CD8-positive, alpha-beta memory T cell (primary cell): ENCODE measurements around the gene SAP25. TPM values are rescaled to one million over a fixed set of nuclear protein-coding genes. Genes with fewer than 3 reads are reported as not detected.
A peak's percentile ranks its signal among the peaks of the same experiment; 100 is the strongest.
"Not testable (repeated sequence)": the region's sequence is repeated elsewhere in the genome, so short reads cannot be mapped to it uniquely, and the experiment has no call there.

Source experiments
- CTCF ChIA-PET: fragments of 350-600 bp; sonication (Branson Sonifier 250); formaldehyde crosslinking; loops from one replicate; lab custom pipeline; 2021; ENCODE audit warnings: antibody characterized with exemption; lab: Charles Lee
- POLR2A ChIA-PET: fragments of 350-600 bp; sonication (Branson Sonifier 250); formaldehyde crosslinking; loops from one replicate; lab custom pipeline; 2021; ENCODE audit warnings: antibody characterized with exemption; lab: Charles Lee
- DNase-seq, 5 donors: peaks; one replicate each; pipeline versions ENCODE4 v3.0.0 to v3.0.0-alpha.2; 2020 to 2022; ENCODE audit warnings: mixed read lengths in 1 of 5
- H3K27ac ChIP-seq: one replicate; pipeline ENCODE4 v1.7.0; 2013; ENCODE audit warnings: low read depth, mild to moderate bottlenecking, low read length, moderate library complexity
- H3K27me3 ChIP-seq: 2 replicates; pipeline ENCODE4 v1.7.0; 2013; ENCODE audit warnings: low read length, mild to moderate bottlenecking; ENCODE audit not compliant: insufficient read depth, poor library complexity, severe bottlenecking
- H3K36me3 ChIP-seq: 2 replicates; pipeline ENCODE4 v1.7.0; 2013; ENCODE audit warnings: mild to moderate bottlenecking, low read length, moderate library complexity; ENCODE audit not compliant: insufficient read depth
- H3K4me1 ChIP-seq: 2 replicates; pipeline ENCODE4 v1.7.0; 2013; ENCODE audit warnings: mild to moderate bottlenecking, low read length, moderate library complexity; ENCODE audit not compliant: insufficient read depth
- H3K4me3 ChIP-seq: 2 replicates; pipeline ENCODE4 v1.7.0; 2013; ENCODE audit warnings: mild to moderate bottlenecking, low read length
- H3K9me3 ChIP-seq: 2 replicates; pipeline ENCODE4 v1.7.0; 2013; ENCODE audit warnings: mild to moderate bottlenecking, low read length
- H3K27ac Mint-ChIP-seq, 8 donors: one replicate each; pipeline ENCODE4 v1.8.0; 2020 to 2021; ENCODE audit warnings: mixed read lengths in 8 of 8, mild to moderate bottlenecking in 6 of 8, inconsistent platforms in 3 of 8, moderate library complexity in 3 of 8
- H3K27me3 Mint-ChIP-seq, 2 donors: one replicate each; pipeline ENCODE4 v1.8.0; 2020 to 2021; ENCODE audit warnings: mixed read lengths in 2 of 2, mild to moderate bottlenecking in 1 of 2, moderate library complexity in 1 of 2
- H3K36me3 Mint-ChIP-seq, 3 donors: one replicate each; pipeline ENCODE4 v1.8.0; 2020 to 2021; ENCODE audit warnings: mixed read lengths in 3 of 3, inconsistent platforms in 1 of 3, mild to moderate bottlenecking in 1 of 3
- H3K4me1 Mint-ChIP-seq, 3 donors: one replicate each; pipeline ENCODE4 v1.8.0; 2020 to 2021; ENCODE audit warnings: mixed read lengths in 3 of 3, inconsistent platforms in 1 of 3, mild to moderate bottlenecking in 1 of 3
- H3K4me3 Mint-ChIP-seq, 7 donors: one replicate each; pipeline ENCODE4 v1.8.0; 2020 to 2021; ENCODE audit warnings: mixed read lengths in 7 of 7, mild to moderate bottlenecking in 6 of 7, moderate library complexity in 4 of 7, inconsistent platforms in 2 of 7
- H3K9me3 Mint-ChIP-seq, 5 donors: one replicate each; pipeline ENCODE4 v1.8.0; 2020 to 2022; ENCODE audit warnings: mixed read lengths in 5 of 5, mild to moderate bottlenecking in 3 of 5, moderate library complexity in 2 of 5, inconsistent platforms in 1 of 5
- polyA plus RNA-seq: library from polyadenylated mRNA; unstranded; fragments of 300-500 nt; fragmentation: Illumina TruSeq; gene quantifications from one replicate; pipeline ENCODE4 v1.2.3, GENCODE V29; 2021
- total RNA-seq, 2 experiments: library from RNA; stranded (reverse); gene quantifications; one replicate each; pipeline ENCODE4 v1.2.3, GENCODE V29; 2021

SAP25 gene
- total and polyA plus RNA-seq, 3 experiments from 2014 or later = 0.56 to 14.3 (median 13.9) TPM

DNA sequence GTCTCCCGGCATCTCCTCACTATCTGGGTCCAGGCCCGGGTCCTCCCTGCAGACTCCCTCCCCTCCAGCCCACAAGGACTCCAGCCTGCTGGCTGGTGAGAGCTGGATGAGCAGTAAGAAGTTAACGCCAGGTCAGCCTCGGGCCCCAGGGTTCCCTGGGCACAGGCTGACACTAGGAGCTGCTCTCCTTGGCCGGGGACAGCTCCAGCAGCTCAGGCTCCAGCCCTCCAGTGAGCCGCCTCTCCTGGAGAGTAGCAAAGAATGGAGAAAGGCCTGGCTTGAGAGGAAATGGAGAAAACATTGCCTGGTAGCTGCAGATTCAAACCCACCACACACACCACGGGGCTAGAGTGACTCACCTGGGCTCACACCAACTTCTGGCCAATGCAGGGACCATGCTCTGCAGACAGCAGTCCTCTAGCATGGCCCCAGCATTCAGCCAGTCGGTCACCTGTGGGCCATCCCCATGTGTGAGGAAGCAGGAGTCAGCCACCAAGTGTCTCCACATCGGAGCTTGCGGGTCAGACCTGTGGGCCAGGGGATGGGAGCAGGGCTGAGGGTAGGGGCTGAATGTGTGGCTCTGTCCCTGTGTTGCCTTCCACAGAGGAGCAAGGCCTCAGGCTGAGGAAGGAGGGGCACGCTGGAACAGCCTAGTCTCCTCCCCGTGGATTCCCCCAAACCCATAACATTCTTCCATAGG lies 6.5 kb downstream of the SAP25 start:
- peak overlapping the region in 7 of 8 donors; percentile 23 to 88 (median 78) for H3K27ac Mint-ChIP-seq
- peaks cover 31 to 55% (median 33%) of the 10 kb centered on the region in 3 donors for H3K4me1 Mint-ChIP-seq

DNA sequence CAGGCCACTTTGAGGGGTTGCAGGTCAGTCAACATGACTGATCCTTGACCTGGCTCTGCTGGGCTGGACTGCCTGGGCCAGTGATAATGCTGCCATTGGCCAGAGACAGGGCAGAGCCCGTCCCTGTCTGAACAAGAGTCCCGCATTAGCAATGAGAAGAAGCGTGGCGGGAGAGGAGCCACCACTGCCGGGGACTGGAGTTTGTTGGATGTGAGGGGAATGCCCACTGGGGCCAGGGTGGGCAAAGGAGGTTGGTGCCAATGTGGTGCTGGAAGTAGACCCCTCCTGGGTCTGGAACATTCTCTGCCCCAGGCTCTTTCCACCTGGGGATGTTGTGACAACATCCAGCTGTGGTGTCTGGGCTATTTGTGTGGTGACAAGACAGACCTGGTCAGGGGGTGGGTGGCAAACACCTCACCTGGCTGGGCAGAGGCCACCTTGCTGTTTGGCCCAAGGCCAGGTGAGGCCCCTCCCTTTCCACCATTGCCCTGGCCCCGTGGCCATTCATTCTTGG lies 7.6 kb downstream of the SAP25 start:
- Mint-ChIP-seq H3K4me1 (peaks cover 20 to 43% (median 27%) of the 10 kb centered on the region in 3 donors), H3K27ac (peak overlapping the region in 6 of 8 donors; percentile 38 to 88 (median 76))

More for the DNA sequence above, 6.5 kb downstream of the SAP25 start:
- H3K36me3 Mint-ChIP-seq = peaks cover 0 to 35% (median 3%) of the 10 kb centered on the region in 3 donors
- Histone ChIP-seq H3K4me3 (no peak overlapping the region), H3K4me1 (peaks cover 53% of the 10 kb centered on the region), H3K9me3 (no peaks in the 10 kb centered on the region), H3K27ac (no peak overlapping the region), H3K27me3 (no peaks in the 10 kb centered on the region), H3K36me3 (peaks cover 5% of the 10 kb centered on the region)
- H3K9me3 Mint-ChIP-seq = no peaks in the 10 kb centered on the region
- POLR2A ChIA-PET = interaction anchor here (0.9 to 1.1 kb wide), 2 partner anchors 19 to 21 kb away, joined by 3 to 5 read pairs; partner anchors contain the start of genes FBXO24 and LRCH4
- CTCF ChIA-PET = interaction anchor here (0.9 to 16.7 kb wide), 6 partner anchors 20 to 138 kb away, joined by 3 to 174 read pairs (median 5); partner anchors contain the start of genes FBXO24, LRCH4, NYAP1 and POP7
- DNase-seq = no peak
- H3K4me3 Mint-ChIP-seq = no peak overlapping the region
- H3K27me3 Mint-ChIP-seq = peaks cover 0 to 1% of the 10 kb centered on the region in 2 donors

GRCh38 chr7:100565133-100565571 lies 8.5 kb downstream of the SAP25 start:
- no peaks in the 10 kb centered on the region for H3K9me3 Mint-ChIP-seq
- Histone ChIP-seq H3K27me3 (no peaks in the 10 kb centered on the region), H3K36me3 (peaks cover 5% of the 10 kb centered on the region), H3K27ac (no peak overlapping the region), H3K9me3 (no peaks in the 10 kb centered on the region), H3K4me3 (no peak overlapping the region), H3K4me1 (peaks cover 34% of the 10 kb centered on the region)
- peak overlapping the region in 1 of 8 donors; percentile 84 for H3K27ac Mint-ChIP-seq
- CTCF ChIA-PET = interaction anchor here (1.0 to 16.7 kb wide), 14 partner anchors 13 to 287 kb away, joined by 3 to 174 read pairs (median 8); partner anchors contain the start of genes FBXO24, LRCH4, MOSPD3 and NYAP1
- no peak for DNase-seq
- POLR2A ChIA-PET = interaction anchor here (0.5 to 2.6 kb wide), 5 partner anchors 16 to 87 kb away, joined by 3 to 10 read pairs (median 5); partner anchors contain the start of genes FBXO24 and LRCH4
- H3K4me1 Mint-ChIP-seq = peaks cover 17 to 36% (median 26%) of the 10 kb centered on the region in 3 donors
- H3K36me3 Mint-ChIP-seq = peaks cover 0 to 41% (median 3%) of the 10 kb centered on the region in 3 donors
- H3K27me3 Mint-ChIP-seq = peaks cover 0 to 1% of the 10 kb centered on the region in 2 donors
- no peak overlapping the region for H3K4me3 Mint-ChIP-seq

More for the DNA sequence above, 7.6 kb downstream of the SAP25 start:
- H3K9me3 Mint-ChIP-seq = no peaks in the 10 kb centered on the region
- no peak for DNase-seq
- H3K27me3 Mint-ChIP-seq = peaks cover 0 to 1% of the 10 kb centered on the region in 2 donors
- Histone ChIP-seq H3K27ac (no peak overlapping the region), H3K36me3 (peaks cover 5% of the 10 kb centered on the region), H3K9me3 (no peaks in the 10 kb centered on the region), H3K4me1 (peaks cover 44% of the 10 kb centered on the region), H3K4me3 (no peak overlapping the region), H3K27me3 (no peaks in the 10 kb centered on the region)
- no peak overlapping the region for H3K4me3 Mint-ChIP-seq
- peaks cover 0 to 38% (median 3%) of the 10 kb centered on the region in 3 donors for H3K36me3 Mint-ChIP-seq
- POLR2A ChIA-PET = interaction anchor here (0.9 to 2.6 kb wide), 4 partner anchors 15 to 30 kb away, joined by 3 to 10 read pairs (median 6); partner anchors contain the start of genes FBXO24 and LRCH4
- CTCF ChIA-PET = interaction anchor here (0.9 to 16.7 kb wide), 10 partner anchors 12 to 286 kb away, joined by 3 to 174 read pairs (median 13); partner anchors contain the start of genes FBXO24, LRCH4, NYAP1 and POP7

DNA sequence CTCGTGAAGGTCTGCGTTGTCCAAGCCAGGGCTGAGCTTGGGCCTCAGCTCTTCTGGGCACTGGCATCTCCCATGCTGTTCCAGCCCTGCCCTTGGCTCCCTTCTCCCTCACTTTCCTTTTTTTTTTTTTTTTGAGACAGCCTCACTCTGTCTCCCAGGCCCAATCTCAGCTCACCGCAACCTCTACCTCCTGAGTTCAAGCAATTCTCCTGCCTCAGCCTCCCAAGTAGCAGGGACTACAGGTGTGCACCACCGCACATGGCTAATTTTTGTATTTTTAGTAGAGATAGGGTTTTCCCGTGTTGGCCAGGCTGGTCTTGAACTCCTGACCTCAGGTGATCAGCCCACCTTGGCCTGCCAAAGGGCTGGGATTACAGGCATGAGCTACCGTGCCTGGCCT lies 9.3 kb downstream of the SAP25 start:
- POLR2A ChIA-PET = interaction anchor here (0.6 to 2.6 kb wide), 5 partner anchors 8 to 123 kb away, joined by 3 to 10 read pairs (median 5); partner anchors contain the start of genes FBXO24 and LRCH4
- peaks cover 34% of the 10 kb centered on the region for H3K4me1 ChIP-seq
- not testable (repeated sequence) for H3K27ac ChIP-seq, H3K36me3 ChIP-seq, H3K9me3 ChIP-seq, H3K4me3 ChIP-seq, H3K27me3 Mint-ChIP-seq, H3K4me3 Mint-ChIP-seq, H3K27me3 ChIP-seq, H3K9me3 Mint-ChIP-seq, DNase-seq
- H3K36me3 Mint-ChIP-seq = peaks cover 0 to 46% (median 5%) of the 10 kb centered on the region in 3 donors
- CTCF ChIA-PET = interaction anchor here (0.5 to 16.7 kb wide), 29 partner anchors 8 to 288 kb away, joined by 3 to 174 read pairs (median 5); partner anchors contain the start of genes AGFG2, FBXO24, LRCH4 and MOSPD3
- peak overlapping the region in 2 of 8 donors; percentile 61 to 73 for H3K27ac Mint-ChIP-seq
- H3K4me1 Mint-ChIP-seq = peaks cover 18 to 36% (median 28%) of the 10 kb centered on the region in 3 donors

DNA sequence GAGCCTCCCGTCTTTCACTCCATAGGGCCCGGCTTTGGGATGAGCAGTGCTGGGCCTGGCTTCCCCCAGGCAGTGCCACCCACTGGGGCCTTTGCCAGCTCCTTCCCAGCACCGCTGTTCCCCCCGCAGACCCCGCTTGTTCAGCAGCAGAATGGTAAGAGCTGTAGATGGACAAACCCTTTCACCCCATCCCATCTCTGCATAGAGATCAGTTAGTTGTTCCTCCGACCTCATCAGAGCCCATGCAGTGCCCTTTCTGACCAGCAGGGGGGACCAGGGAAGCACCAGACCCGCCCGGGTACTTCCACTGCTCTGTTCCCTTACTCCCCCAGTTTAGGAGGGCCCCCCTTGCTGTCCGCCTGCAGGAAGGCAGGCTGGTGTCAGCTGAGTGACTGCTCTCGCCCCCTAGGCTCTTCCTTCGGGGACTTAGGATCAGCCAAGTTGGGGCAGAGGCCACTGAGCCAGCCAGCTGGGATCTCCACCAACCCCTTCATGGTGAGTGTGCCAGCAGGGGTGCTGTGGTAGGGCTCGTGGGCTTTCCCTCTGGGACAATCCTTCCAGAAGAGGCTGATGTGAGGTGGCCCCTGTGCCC lies 9.8 kb downstream of the SAP25 start:
- Histone ChIP-seq H3K4me1 (peaks cover 33% of the 10 kb centered on the region), H3K27me3 (no peaks in the 10 kb centered on the region), H3K27ac (no peak overlapping the region), H3K9me3 (no peaks in the 10 kb centered on the region), H3K36me3 (peaks cover 5% of the 10 kb centered on the region), H3K4me3 (no peak overlapping the region)
- Mint-ChIP-seq H3K27me3 (peaks cover 0 to 1% of the 10 kb centered on the region in 2 donors), H3K4me1 (peaks cover 18 to 35% (median 25%) of the 10 kb centered on the region in 3 donors), H3K9me3 (no peaks in the 10 kb centered on the region), H3K27ac (peak overlapping the region in 4 of 8 donors; percentile 40 to 88 (median 66)), H3K4me3 (no peak overlapping the region), H3K36me3 (peaks cover 0 to 51% (median 5%) of the 10 kb centered on the region in 3 donors)
- ChIA-PET CTCF (interaction anchor here (0.6 to 16.7 kb wide), 29 partner anchors 9 to 288 kb away, joined by 3 to 174 read pairs (median 5); partner anchors contain the start of genes AGFG2, FBXO24, LRCH4 and MOSPD3), POLR2A (interaction anchor here (0.7 to 2.6 kb wide), 4 partner anchors 9 to 123 kb away, joined by 3 to 10 read pairs (median 4); partner anchors contain the start of genes FBXO24 and LRCH4)
- DNase-seq = peak; percentile 68 to 88 (median 77)

GRCh38 chr7:100563100-100563564 lies 10.6 kb downstream of the SAP25 start:
- Mint-ChIP-seq H3K27ac (peak overlapping the region in 1 of 8 donors; percentile 29), H3K4me3 (no peak overlapping the region), H3K36me3 (peaks cover 0 to 56% (median 6%) of the 10 kb centered on the region in 3 donors), H3K4me1 (peaks cover 14 to 27% (median 19%) of the 10 kb centered on the region in 3 donors), H3K27me3 (peaks cover 0 to 1% of the 10 kb centered on the region in 2 donors), H3K9me3 (no peaks in the 10 kb centered on the region)
- ChIA-PET POLR2A (no interaction called here), CTCF (interaction anchor here (0.6 to 16.7 kb wide), 23 partner anchors 8 to 289 kb away, joined by 3 to 174 read pairs (median 5); partner anchors contain the start of genes AGFG2, FBXO24, LRCH4 and MOSPD3)
- H3K27ac ChIP-seq = no peak overlapping the region
- H3K27me3 ChIP-seq = no peaks in the 10 kb centered on the region
- DNase-seq = no peak
- peaks cover 25% of the 10 kb centered on the region for H3K4me1 ChIP-seq
- no peak overlapping the region for H3K4me3 ChIP-seq
- H3K9me3 ChIP-seq = no peaks in the 10 kb centered on the region
- H3K36me3 ChIP-seq = peaks cover 5% of the 10 kb centered on the region
